GM18519 (cell line): ENCODE data around the gene ADCY9.
"Not testable (repeated sequence)": the region's sequence is repeated elsewhere in the genome, so short reads cannot be mapped to it uniquely, and the experiment has no call there.

ENCODE experiments used
- ATAC-seq: cut with Tn5 transposase; IDR thresholded peaks from one replicate; pipeline ENCODE4 v1.9.1; 2021; ENCODE audit warnings: mild to moderate bottlenecking, moderate library complexity; ENCODE audit not compliant: unreplicated experiment, low FRiP score

ADCY9 gene

GRCh38 chr16:4075534-4075933, 40.7 kb downstream of the ADCY9 start:
- ATAC-seq = no peak

- ATAC-seq = not testable (repeated sequence)
Measured at GRCh38 chr16:4073150-4073549, 43.1 kb downstream of the ADCY9 start.

GRCh38 chr16:4071686-4072561, 44.3 kb downstream of the ADCY9 start:
- ATAC-seq = no peak

GRCh38 chr16:4070936-4071335, 45.3 kb downstream of the ADCY9 start:
- no peak for ATAC-seq

- no peak for ATAC-seq
Measured at GRCh38 chr16:4067262-4068001, 48.8 kb downstream of the ADCY9 start.

- no peak for ATAC-seq
Measured at GRCh38 chr16:4064950-4065352, 51.3 kb downstream of the ADCY9 start.

- ATAC-seq = no peak
Measured at GRCh38 chr16:4062212-4062802, 53.9 kb downstream of the ADCY9 start.

- ATAC-seq = no peak
Measured at GRCh38 chr16:4060823-4061222, 55.4 kb downstream of the ADCY9 start.

GRCh38 chr16:4060009-4060408, 56.2 kb downstream of the ADCY9 start:
- no peak for ATAC-seq

GRCh38 chr16:4058386-4058785, 57.9 kb downstream of the ADCY9 start:
- ATAC-seq = no peak

- no peak for ATAC-seq
Measured at GRCh38 chr16:4057439-4057877, 58.8 kb downstream of the ADCY9 start.

- no peak for ATAC-seq
Measured at GRCh38 chr16:4056161-4057105, 59.8 kb downstream of the ADCY9 start.

GRCh38 chr16:4055748-4056147, 60.5 kb downstream of the ADCY9 start:
- ATAC-seq = no peak

GRCh38 chr16:4053301-4053845, 62.9 kb downstream of the ADCY9 start:
- no peak for ATAC-seq

GRCh38 chr16:4052801-4053293, 63.4 kb downstream of the ADCY9 start:
- no peak for ATAC-seq

GRCh38 chr16:4052096-4052495, 64.1 kb downstream of the ADCY9 start:
- ATAC-seq = no peak

- no peak for ATAC-seq
Measured at GRCh38 chr16:4051591-4051990, 64.7 kb downstream of the ADCY9 start.

GRCh38 chr16:4049031-4049430, 67.2 kb downstream of the ADCY9 start:
- no peak for ATAC-seq

GRCh38 chr16:4048481-4048880, 67.8 kb downstream of the ADCY9 start:
- no peak for ATAC-seq

- no peak for ATAC-seq
Measured at GRCh38 chr16:4046221-4046620, 70.0 kb downstream of the ADCY9 start.
